RWPE1 (cell line): Measurements from ENCODE around the gene ATXN2.

Source experiments
- CTCF ChIA-PET: fragments of 350-600 bp; sonication (Branson Sonifier 250); formaldehyde crosslinking; extraction: SDS; loops from one replicate; lab custom pipeline; 2021; lab: Yijun Ruan, JAX
- POLR2A ChIA-PET: fragments of 400-600 bp; formaldehyde crosslinking; extraction: SDS; loops from one replicate; lab custom pipeline; 2020; ENCODE audit warnings: antibody characterized with exemption; ENCODE audit not compliant: low non-redundant PET; lab: Yijun Ruan, JAX
- DNase-seq: peaks from one replicate; pipeline ENCODE4 v3.0.0; 2012; ENCODE audit warnings: low spot score
- H3K27ac ChIP-seq: fragments of 450-650 bp; 2 replicates; pipeline ENCODE4 v1.5.1; 2017
- TF ChIP-seq, protein P1 (sequence below): fragments of 450-650 bp; conservative IDR thresholded peaks from 2 replicates; pipeline ENCODE4 v1.5.1; 2017; ENCODE audit warnings: low read depth, mild to moderate bottlenecking

Gene ATXN2

DNA sequence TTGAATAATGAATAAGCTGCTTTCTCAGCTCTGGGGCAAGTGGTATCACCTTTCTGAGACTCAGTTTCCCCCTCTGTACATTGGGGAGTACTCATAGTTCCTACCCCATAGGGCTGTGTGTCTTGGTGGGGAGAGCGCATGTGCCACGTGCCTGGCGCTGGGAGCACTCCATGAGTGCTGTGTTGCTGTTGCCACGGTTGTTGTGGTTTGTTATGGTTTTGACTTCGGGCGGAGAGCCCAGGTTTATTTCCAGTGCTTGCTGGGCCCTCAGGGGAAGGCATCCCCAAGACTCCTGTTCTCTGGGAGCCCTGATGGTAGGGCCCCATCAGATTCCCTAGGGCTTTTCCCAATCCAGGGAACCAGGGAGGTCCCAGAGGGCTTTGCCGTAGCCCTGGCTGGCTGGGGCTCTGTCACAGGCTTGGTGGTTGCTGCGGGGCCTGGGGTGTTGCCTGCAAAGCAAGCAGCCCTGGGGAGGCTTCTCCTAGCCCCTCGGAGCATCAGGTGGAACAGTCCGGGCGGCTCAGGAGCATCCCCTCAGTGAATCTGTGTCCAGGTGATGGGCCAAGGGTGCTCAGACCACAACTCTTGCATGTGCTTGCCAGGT, 174.8 kb downstream of the ATXN2 start:
- TF ChIP-seq, protein P1, sequence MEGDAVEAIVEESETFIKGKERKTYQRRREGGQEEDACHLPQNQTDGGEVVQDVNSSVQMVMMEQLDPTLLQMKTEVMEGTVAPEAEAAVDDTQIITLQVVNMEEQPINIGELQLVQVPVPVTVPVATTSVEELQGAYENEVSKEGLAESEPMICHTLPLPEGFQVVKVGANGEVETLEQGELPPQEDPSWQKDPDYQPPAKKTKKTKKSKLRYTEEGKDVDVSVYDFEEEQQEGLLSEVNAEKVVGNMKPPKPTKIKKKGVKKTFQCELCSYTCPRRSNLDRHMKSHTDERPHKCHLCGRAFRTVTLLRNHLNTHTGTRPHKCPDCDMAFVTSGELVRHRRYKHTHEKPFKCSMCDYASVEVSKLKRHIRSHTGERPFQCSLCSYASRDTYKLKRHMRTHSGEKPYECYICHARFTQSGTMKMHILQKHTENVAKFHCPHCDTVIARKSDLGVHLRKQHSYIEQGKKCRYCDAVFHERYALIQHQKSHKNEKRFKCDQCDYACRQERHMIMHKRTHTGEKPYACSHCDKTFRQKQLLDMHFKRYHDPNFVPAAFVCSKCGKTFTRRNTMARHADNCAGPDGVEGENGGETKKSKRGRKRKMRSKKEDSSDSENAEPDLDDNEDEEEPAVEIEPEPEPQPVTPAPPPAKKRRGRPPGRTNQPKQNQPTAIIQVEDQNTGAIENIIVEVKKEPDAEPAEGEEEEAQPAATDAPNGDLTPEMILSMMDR = no peak
- DNase-seq = no peak
- ChIA-PET CTCF (no interaction called here), POLR2A (no interaction called here)
- H3K27ac ChIP-seq = no peak overlapping the region

DNA sequence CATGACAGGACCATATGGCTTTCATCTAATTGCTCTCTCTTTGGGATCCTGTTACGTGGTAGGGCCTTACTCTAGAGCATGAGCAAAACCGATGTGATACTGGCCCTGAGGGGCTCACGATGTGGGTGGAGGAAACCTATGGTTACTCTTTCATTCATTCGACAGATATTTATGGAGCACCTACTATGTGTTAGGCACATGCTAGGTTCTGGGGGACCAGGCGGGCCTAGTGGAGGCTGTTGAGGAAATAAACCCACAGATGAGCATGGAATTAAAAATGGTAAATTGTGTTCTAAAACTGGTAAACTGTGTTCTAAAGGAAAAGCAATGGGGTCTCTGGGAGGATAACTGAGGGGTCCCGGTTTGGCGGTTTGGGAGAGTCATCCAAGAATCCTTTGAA, 178.6 kb downstream of the ATXN2 start:
- POLR2A ChIA-PET = no interaction called here
- CTCF ChIA-PET = interaction anchor here (0.6 kb wide), 1 partner anchor 41 kb away, joined by 3 read pairs; no protein-coding TSS in a partner anchor
- no peak overlapping the region for H3K27ac ChIP-seq
- TF ChIP-seq, protein P1 = no peak
- DNase-seq = no peak

DNA sequence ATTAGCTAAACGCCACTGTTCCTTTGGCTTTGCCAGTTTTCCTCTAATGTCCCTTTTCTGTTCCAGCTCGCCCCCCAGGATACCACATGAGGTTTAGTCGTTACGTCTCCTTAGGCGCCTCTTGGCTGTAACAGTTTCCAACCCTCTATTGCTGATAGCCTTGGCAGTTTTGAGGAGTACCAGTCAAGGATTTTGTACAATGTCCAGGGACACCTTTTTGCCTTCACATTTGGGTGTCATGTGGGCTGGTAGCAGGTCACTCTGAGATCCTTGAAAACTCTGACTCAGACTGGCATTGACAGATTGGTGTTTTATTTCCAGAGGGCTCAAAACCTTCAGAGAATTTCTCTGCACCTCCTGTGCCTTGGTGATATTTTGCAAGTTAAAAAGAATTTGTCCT, 179.3 kb downstream of the ATXN2 start:
- H3K27ac ChIP-seq = no peak overlapping the region
- TF ChIP-seq, protein P1 = no peak
- DNase-seq = no peak
- ChIA-PET POLR2A (interaction anchor here (0.6 kb wide), 1 partner anchor 781 kb away, joined by 3 read pairs; no protein-coding TSS in a partner anchor), CTCF (interaction anchor here (0.6 kb wide), 3 partner anchors 10 to 42 kb away, joined by 3 to 4 read pairs (median 3); no protein-coding TSS in a partner anchor)

DNA sequence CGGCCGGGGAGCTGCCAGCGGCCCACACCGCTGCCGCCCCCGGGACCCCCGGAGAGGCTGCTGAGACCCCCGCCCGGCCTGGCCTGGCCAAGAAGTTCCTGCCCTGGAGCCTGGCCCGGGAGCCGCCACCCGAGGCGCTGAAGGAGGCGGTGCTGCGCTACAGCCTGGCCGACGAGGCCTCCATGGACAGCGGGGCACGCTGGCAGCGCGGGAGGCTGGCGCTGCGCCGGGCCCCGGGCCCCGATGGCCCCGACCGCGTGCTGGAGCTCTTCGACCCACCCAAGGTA, 180.6 kb downstream of the ATXN2 start:
- H3K27ac ChIP-seq = no peak overlapping the region
- ChIA-PET CTCF (no interaction called here), POLR2A (no interaction called here)
- no peak for DNase-seq
- TF ChIP-seq, protein P1 = no peak

DNA sequence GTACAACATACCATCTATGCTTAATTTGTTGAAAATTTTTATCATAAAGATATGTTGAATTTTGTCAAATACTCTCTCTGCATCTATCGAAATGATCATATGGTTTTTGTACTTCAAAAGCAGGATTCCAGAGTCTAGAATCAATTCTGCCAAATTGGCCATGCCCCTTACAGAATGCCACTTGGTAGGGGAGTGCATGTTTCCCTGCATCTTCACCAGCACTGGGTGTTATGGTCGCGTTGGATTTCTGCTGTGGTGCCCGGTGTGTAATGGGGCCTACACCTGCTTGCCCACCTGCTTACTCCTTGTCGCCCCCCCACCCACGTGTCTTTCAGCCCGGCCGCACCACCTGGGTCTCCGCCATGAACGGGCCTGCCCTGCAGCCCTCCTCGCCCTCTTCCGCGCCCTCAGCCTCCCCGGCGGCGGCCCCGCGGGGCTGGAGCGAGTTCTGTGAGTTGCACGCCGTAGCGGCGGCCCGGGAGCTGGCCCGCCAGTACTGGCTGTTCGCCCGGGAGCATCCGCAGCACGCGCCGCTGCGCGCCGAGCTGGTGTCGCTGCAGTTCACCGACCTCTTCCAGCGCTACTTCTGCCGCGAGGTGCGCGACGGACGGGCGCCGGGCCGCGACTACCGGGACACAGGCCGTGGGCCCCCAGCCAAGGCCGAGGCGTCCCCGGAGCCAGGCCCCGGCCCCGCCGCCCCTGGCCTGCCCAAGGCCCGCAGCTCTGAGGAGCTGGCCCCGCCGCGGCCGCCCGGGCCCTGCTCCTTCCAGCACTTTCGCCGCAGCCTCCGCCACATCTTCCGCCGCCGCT, 181.1 kb downstream of the ATXN2 start:
- ChIA-PET POLR2A (no interaction called here), CTCF (no interaction called here)
- DNase-seq = no peak
- no peak overlapping the region for H3K27ac ChIP-seq
- TF ChIP-seq, protein P1 = no peak

DNA sequence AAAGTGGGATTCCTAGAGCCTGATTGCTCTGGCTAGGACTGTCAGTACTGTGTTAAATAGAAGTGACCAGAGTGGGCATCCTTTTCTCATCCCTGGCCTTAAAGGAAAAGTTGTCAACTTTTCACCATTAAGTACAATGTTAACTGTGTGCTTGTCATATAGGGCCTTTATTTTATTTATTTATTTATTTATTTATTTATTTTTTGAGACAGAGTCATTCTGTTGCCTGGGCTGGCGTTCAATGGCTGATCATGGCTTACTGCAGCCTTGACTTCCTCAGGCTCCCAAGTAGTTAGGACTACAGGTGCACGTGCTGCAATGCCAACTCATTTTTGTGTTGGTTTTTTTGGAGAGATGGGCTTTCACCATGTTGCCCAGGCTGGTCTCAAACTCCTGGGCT, 181.8 kb downstream of the ATXN2 start:
- ChIA-PET POLR2A (no interaction called here), CTCF (no interaction called here)
- DNase-seq = no peak
- TF ChIP-seq, protein P1 = no peak
- H3K27ac ChIP-seq = no peak overlapping the region
